Ectodermal cell (in vitro differentiated cells): Measurements from ENCODE around the gene SLC16A11.

ENCODE experiments used
- H3K27ac ChIP-seq: 2 replicates; pipeline ENCODE4 v1.7.0; 2013; ENCODE audit warnings: mild to moderate bottlenecking, low read depth, low read length; ENCODE audit not compliant: insufficient read depth, poor library complexity, severe bottlenecking
- H3K27me3 ChIP-seq: 2 replicates; pipeline ENCODE4 v1.7.0; 2013; ENCODE audit warnings: mild to moderate bottlenecking, low read length; ENCODE audit not compliant: insufficient read depth, control insufficient read depth, poor library complexity, severe bottlenecking
- H3K36me3 ChIP-seq: one replicate; pipeline ENCODE4 v1.7.0; 2013; ENCODE audit warnings: low read length; ENCODE audit not compliant: control insufficient read depth, insufficient read depth
- H3K4me1 ChIP-seq: one replicate; pipeline ENCODE4 v1.7.0; 2013; ENCODE audit warnings: low read length; ENCODE audit not compliant: control insufficient read depth, insufficient read depth
- H3K4me3 ChIP-seq: 2 replicates; pipeline ENCODE4 v1.7.0; 2013; ENCODE audit warnings: low read depth, low read length, control low read depth; ENCODE audit not compliant: insufficient read depth
- H3K9me3 ChIP-seq: 2 replicates; pipeline ENCODE4 v1.7.0; 2013; ENCODE audit warnings: mild to moderate bottlenecking, low read length, moderate library complexity; ENCODE audit not compliant: control insufficient read depth
- WGBS, 2 experiments: methylation state at CpG; one replicate each; pipeline ENCODE4 v1.1.7; 2013; ENCODE audit warnings: missing lambda C conversion rate in 2 of 2; 5-methylcytosine and 5-hydroxymethylcytosine counted together

Gene SLC16A11

GRCh38 chr17:7078711-7079110 lies 34.8 kb upstream of the SLC16A11 start:
- H3K36me3 ChIP-seq = no peaks in the 10 kb centered on the region
- no peaks in the 10 kb centered on the region for H3K27me3 ChIP-seq
- no peak overlapping the region for H3K27ac ChIP-seq
- H3K4me3 ChIP-seq = no peak overlapping the region
- no peaks in the 10 kb centered on the region for H3K9me3 ChIP-seq
- no peaks in the 10 kb centered on the region for H3K4me1 ChIP-seq
- WGBS, 2 experiments = 91 to 94% methylated on average over 10 of the region's 10 CpGs

- Histone ChIP-seq H3K36me3 (no peaks in the 10 kb centered on the region), H3K27me3 (no peaks in the 10 kb centered on the region), H3K9me3 (no peaks in the 10 kb centered on the region), H3K4me3 (no peak overlapping the region), H3K4me1 (no peaks in the 10 kb centered on the region), H3K27ac (no peak overlapping the region)
- WGBS, 2 experiments = 88 to 91% methylated on average over 7 of the region's 7 CpGs
These were observed 34.1 kb upstream of the SLC16A11 start for GRCh38 chr17:7077911-7078546.

GRCh38 chr17:7074931-7075330 lies 31.0 kb upstream of the SLC16A11 start:
- Histone ChIP-seq H3K27me3 (no peaks in the 10 kb centered on the region), H3K4me1 (no peaks in the 10 kb centered on the region), H3K9me3 (no peaks in the 10 kb centered on the region), H3K36me3 (no peaks in the 10 kb centered on the region), H3K4me3 (no peak overlapping the region), H3K27ac (no peak overlapping the region)
- WGBS, 2 experiments = 92 to 93% methylated on average over 14 of the region's 14 CpGs

- no peaks in the 10 kb centered on the region for H3K36me3 ChIP-seq
- no peak overlapping the region for H3K27ac ChIP-seq
- H3K27me3 ChIP-seq = no peaks in the 10 kb centered on the region
- no peaks in the 10 kb centered on the region for H3K9me3 ChIP-seq
- WGBS, 2 experiments = 88 to 95% methylated on average over 2 of the region's 2 CpGs
- no peak overlapping the region for H3K4me3 ChIP-seq
- no peaks in the 10 kb centered on the region for H3K4me1 ChIP-seq
These were observed 28.5 kb upstream of the SLC16A11 start for GRCh38 chr17:7072406-7072805.

GRCh38 chr17:7070712-7071111 lies 26.8 kb upstream of the SLC16A11 start:
- H3K4me1 ChIP-seq = no peaks in the 10 kb centered on the region
- H3K4me3 ChIP-seq = no peak overlapping the region
- no peak overlapping the region for H3K27ac ChIP-seq
- WGBS, 2 experiments = 94 to 96% methylated on average over 3 of the region's 3 CpGs
- H3K9me3 ChIP-seq = no peaks in the 10 kb centered on the region
- H3K27me3 ChIP-seq = no peaks in the 10 kb centered on the region
- no peaks in the 10 kb centered on the region for H3K36me3 ChIP-seq

- Histone ChIP-seq H3K27me3 (no peaks in the 10 kb centered on the region), H3K36me3 (no peaks in the 10 kb centered on the region), H3K4me1 (peaks cover 9% of the 10 kb centered on the region), H3K9me3 (no peaks in the 10 kb centered on the region), H3K27ac (no peak overlapping the region), H3K4me3 (no peak overlapping the region)
- WGBS, 2 experiments = 33 to 44% methylated on average over 1 of the region's 1 CpG
These were observed 24.4 kb upstream of the SLC16A11 start for GRCh38 chr17:7068268-7068667.

- Histone ChIP-seq H3K4me1 (peaks cover 14% of the 10 kb centered on the region), H3K36me3 (no peaks in the 10 kb centered on the region), H3K4me3 (no peak overlapping the region), H3K27me3 (no peaks in the 10 kb centered on the region), H3K27ac (no peak overlapping the region), H3K9me3 (no peaks in the 10 kb centered on the region)
- WGBS, 2 experiments = 91 to 93% methylated on average over 1 of the region's 1 CpG
These were observed 23.3 kb upstream of the SLC16A11 start for GRCh38 chr17:7067198-7067597.

- H3K4me3 ChIP-seq = no peak overlapping the region
- 76 to 89% methylated on average over 4 of the region's 4 CpGs for WGBS, 2 experiments
- peak overlapping the region; percentile 82 for H3K27ac ChIP-seq
These were observed 20.4 kb upstream of the SLC16A11 start for GRCh38 chr17:7064261-7064660.

GRCh38 chr17:7063518-7064094 lies 19.7 kb upstream of the SLC16A11 start:
- peak overlapping the region; percentile 82 for H3K27ac ChIP-seq
- H3K4me3 ChIP-seq = no peak overlapping the region
- H3K4me1 ChIP-seq = peaks cover 14% of the 10 kb centered on the region
- no peaks in the 10 kb centered on the region for H3K9me3 ChIP-seq
- no peaks in the 10 kb centered on the region for H3K36me3 ChIP-seq
- 79 to 82% methylated on average over 6 of the region's 6 CpGs for WGBS, 2 experiments
- H3K27me3 ChIP-seq = no peaks in the 10 kb centered on the region

More at GRCh38 chr17:7064261-7064660, 20.4 kb upstream of the SLC16A11 start:
- H3K27me3 ChIP-seq = no peaks in the 10 kb centered on the region
- H3K36me3 ChIP-seq = no peaks in the 10 kb centered on the region
- H3K4me1 ChIP-seq = peaks cover 14% of the 10 kb centered on the region
- H3K9me3 ChIP-seq = no peaks in the 10 kb centered on the region

GRCh38 chr17:7060165-7060891 lies 16.4 kb upstream of the SLC16A11 start:
- no peak overlapping the region for H3K27ac ChIP-seq

More at GRCh38 chr17:7060165-7060891, 16.4 kb upstream of the SLC16A11 start:
- WGBS, 2 experiments = 85 to 86% methylated on average over 5 of the region's 6 CpGs
- H3K9me3 ChIP-seq = no peaks in the 10 kb centered on the region
- H3K36me3 ChIP-seq = no peaks in the 10 kb centered on the region
- H3K4me1 ChIP-seq = peaks cover 14% of the 10 kb centered on the region
- H3K27me3 ChIP-seq = no peaks in the 10 kb centered on the region
- H3K4me3 ChIP-seq = no peak overlapping the region
